Osteocyte (in vitro differentiated cells): ENCODE results near the gene FAM110C. TPM values are rescaled to one million over a fixed set of nuclear protein-coding genes. Genes with fewer than 3 reads are reported as not detected.

Experiments used
- DNase-seq: peaks from one replicate; pipeline ENCODE4 v3.0.0; 2021; ENCODE audit warnings: mixed read lengths; ENCODE audit not compliant: unreplicated experiment; ENCODE audit errors: extremely low spot score
- H3K27ac Mint-ChIP-seq: one replicate; pipeline ENCODE4 v1.8.0; 2021; ENCODE audit warnings: mild to moderate bottlenecking, mixed read lengths; ENCODE audit not compliant: unreplicated experiment
- H3K27me3 Mint-ChIP-seq: one replicate; pipeline ENCODE4 v1.8.0; 2021; ENCODE audit warnings: mixed read lengths; ENCODE audit not compliant: unreplicated experiment
- H3K36me3 Mint-ChIP-seq: one replicate; pipeline ENCODE4 v1.8.0; 2021; ENCODE audit warnings: mixed read lengths; ENCODE audit not compliant: unreplicated experiment
- H3K4me1 Mint-ChIP-seq: one replicate; pipeline ENCODE4 v1.8.0; 2021; ENCODE audit warnings: mixed read lengths; ENCODE audit not compliant: unreplicated experiment
- H3K4me3 Mint-ChIP-seq: one replicate; pipeline ENCODE4 v1.8.0; 2021; ENCODE audit warnings: mild to moderate bottlenecking, moderate library complexity, mixed read lengths; ENCODE audit not compliant: unreplicated experiment
- H3K9me3 Mint-ChIP-seq: one replicate; pipeline ENCODE4 v1.8.0; 2021; ENCODE audit warnings: mixed read lengths; ENCODE audit not compliant: unreplicated experiment
- total RNA-seq: library from RNA; stranded (reverse); gene quantifications from 2 replicates; pipeline ENCODE4 v1.2.1, GENCODE V29; 2021
- TF ChIP-seq, protein P1 (sequence below): fragments of 200-600 bp; sonication (generic); IDR thresholded peaks from 2 replicates; pipeline ENCODE4 v1.5.0; 2021; ENCODE audit warnings: antibody characterized with exemption, mild to moderate bottlenecking, moderate library complexity

Gene FAM110C
- total RNA-seq, 1 donor from 2014 or later: not detected

DNA sequence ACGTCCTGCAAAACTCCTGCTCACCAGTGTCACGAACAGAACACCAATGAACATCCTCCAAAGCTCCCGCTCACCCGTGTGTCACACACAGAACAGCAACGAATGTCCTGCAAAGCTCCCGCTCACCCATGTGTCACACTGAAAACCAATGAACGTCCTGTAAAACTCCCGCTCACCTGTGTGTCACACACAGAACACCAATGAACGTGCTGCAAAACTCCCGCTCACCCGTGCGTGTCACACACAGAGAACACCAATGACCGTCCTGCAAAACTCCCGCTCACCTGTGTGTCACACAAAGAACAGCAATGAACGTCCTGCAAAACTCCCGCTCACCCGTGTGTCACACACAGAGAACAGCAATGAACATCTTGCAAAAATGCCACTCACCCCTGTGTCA is 20.5 kb upstream of the FAM110C start:
- Mint-ChIP-seq H3K4me1 (no peaks in the 10 kb centered on the region), H3K27ac (no peak overlapping the region), H3K27me3 (no peaks in the 10 kb centered on the region), H3K4me3 (no peak overlapping the region), H3K9me3 (no peaks in the 10 kb centered on the region), H3K36me3 (no peaks in the 10 kb centered on the region)
- TF ChIP-seq, protein P1, sequence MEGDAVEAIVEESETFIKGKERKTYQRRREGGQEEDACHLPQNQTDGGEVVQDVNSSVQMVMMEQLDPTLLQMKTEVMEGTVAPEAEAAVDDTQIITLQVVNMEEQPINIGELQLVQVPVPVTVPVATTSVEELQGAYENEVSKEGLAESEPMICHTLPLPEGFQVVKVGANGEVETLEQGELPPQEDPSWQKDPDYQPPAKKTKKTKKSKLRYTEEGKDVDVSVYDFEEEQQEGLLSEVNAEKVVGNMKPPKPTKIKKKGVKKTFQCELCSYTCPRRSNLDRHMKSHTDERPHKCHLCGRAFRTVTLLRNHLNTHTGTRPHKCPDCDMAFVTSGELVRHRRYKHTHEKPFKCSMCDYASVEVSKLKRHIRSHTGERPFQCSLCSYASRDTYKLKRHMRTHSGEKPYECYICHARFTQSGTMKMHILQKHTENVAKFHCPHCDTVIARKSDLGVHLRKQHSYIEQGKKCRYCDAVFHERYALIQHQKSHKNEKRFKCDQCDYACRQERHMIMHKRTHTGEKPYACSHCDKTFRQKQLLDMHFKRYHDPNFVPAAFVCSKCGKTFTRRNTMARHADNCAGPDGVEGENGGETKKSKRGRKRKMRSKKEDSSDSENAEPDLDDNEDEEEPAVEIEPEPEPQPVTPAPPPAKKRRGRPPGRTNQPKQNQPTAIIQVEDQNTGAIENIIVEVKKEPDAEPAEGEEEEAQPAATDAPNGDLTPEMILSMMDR: no peak
- no peak for DNase-seq

DNA sequence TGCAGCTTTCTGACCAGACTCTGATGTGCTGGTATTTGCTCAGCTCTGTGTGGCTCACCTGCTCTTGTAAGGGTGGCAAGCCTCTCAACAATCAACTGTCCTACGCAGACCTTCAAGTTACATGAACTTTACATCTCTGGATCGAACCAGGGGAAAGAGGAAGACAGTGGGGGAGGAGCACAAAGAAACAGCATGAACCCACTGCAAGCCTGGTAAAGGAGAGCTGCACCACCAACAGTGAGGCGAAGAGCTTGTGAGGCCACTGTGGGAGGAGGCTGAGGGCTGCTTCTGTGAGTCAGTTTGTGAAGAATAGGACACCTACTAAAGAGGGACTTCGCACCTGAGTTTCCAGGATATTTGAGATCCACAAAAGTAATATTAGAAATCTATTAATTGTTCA is 18.8 kb upstream of the FAM110C start:
- Mint-ChIP-seq H3K27me3 (no peaks in the 10 kb centered on the region), H3K4me3 (no peak overlapping the region), H3K4me1 (no peaks in the 10 kb centered on the region), H3K27ac (no peak overlapping the region), H3K36me3 (no peaks in the 10 kb centered on the region), H3K9me3 (peaks cover 5% of the 10 kb centered on the region)
- TF ChIP-seq, protein P1: no peak
- DNase-seq: no peak

DNA sequence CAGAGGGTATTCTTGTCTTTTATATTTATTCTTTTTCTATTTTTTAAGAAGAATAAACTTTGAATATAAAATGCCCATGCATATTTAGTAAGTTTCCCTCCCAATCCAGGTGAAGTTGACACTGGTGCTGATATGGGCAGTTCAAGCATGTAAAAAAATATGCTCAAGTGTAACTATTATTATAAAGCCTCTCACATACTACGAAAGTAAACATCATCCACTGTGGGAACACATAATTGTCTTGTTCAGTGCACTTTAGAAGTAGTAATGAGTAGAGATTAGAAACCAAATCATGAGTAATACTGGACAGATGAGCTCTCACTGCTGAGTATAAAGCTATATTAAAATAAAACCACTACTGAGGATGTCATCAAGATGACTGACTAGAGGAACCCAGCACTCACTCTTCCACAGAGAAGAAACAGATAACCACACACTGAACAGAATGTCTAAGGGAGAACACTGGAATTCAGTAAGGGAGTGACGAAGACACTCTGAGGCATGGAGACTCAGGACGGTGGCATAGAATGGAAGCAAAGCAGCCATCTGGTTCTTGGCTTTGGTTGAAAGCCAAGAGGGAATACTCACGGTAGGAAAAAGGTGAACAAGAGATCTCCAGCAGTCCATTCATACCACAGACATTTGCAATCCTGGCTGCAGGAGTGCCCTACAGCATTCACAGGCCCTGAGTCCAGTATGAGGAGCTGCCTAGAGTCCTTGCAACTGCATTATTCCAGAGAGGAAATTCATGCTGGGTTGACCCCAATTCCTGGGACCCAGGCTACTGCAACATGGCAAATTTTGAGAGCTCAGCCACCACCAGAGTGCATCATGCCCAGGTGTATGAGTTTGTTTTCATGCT is 9.5 kb upstream of the FAM110C start:
- H3K27ac Mint-ChIP-seq: no peak overlapping the region
- TF ChIP-seq, protein P1: no peak
- no peaks in the 10 kb centered on the region for H3K27me3 Mint-ChIP-seq
- H3K36me3 Mint-ChIP-seq: no peaks in the 10 kb centered on the region
- H3K4me3 Mint-ChIP-seq: no peak overlapping the region
- peaks cover 4% of the 10 kb centered on the region for H3K9me3 Mint-ChIP-seq
- no peak for DNase-seq
- no peaks in the 10 kb centered on the region for H3K4me1 Mint-ChIP-seq

DNA sequence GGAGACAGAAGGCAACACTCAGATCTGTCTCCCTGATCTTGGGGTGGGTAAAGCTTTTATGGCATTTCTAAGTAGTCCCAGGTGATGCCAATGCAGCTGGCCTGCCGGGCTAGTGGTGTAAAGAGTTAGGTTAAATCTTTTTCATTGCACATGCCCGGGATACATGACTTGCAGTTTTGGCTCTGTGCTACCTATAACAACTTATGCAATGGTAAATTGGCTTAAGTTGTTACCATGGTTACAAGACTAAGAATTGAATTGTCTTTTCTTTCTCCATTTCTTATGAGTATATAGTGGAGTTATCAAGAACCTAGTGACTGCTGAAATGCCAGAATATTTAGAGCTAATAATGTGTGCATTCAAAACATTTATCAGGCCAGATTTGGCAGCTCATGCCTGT is 5.3 kb upstream of the FAM110C start:
- peaks cover 4% of the 10 kb centered on the region for H3K4me1 Mint-ChIP-seq
- TF ChIP-seq, protein P1: no peak
- no peak overlapping the region for H3K4me3 Mint-ChIP-seq
- DNase-seq: no peak
- H3K27ac Mint-ChIP-seq: no peak overlapping the region
- H3K27me3 Mint-ChIP-seq: peaks cover 28% of the 10 kb centered on the region
- no peaks in the 10 kb centered on the region for H3K36me3 Mint-ChIP-seq
- H3K9me3 Mint-ChIP-seq: no peaks in the 10 kb centered on the region

DNA sequence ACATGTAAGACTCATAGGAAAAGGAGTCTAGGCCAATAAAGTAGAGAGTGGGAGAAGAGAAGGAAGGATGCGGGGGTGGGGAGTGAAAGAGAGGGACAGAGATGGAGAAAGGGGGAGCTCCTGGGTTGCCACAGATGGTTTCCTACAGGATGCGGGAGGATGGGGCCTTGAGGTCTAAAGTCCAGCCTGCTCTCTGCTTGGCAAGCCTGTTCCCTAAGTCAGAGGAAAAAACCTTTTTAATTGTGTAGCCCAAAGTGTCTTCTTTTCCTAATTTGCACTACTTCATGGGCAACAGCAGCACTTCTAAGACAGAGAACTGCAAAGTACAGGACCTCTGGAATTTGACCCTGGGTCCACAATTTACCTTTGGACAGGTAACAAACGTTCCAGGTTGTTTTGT is 1.4 kb upstream of the FAM110C start:
- Mint-ChIP-seq H3K4me1 (peaks cover 6% of the 10 kb centered on the region), H3K4me3 (no peak overlapping the region), H3K9me3 (no peaks in the 10 kb centered on the region), H3K27me3 (peaks cover 53% of the 10 kb centered on the region), H3K27ac (no peak overlapping the region), H3K36me3 (no peaks in the 10 kb centered on the region)
- TF ChIP-seq, protein P1: no peak
- no peak for DNase-seq
